Lower lobe of right lung (tissue), 2 donors: ENCODE data around the gene TMSB4X. TPM values are rescaled to one million over a fixed set of nuclear protein-coding genes. Genes with fewer than 3 reads are reported as not detected.

ENCODE experiments used
- ATAC-seq, 2 donors: fragments of 200-7000 bp; cut with Tn5 transposase; one replicate each; pipeline ENCODE4 v1.9.1; 2020 to 2022; ENCODE audit warnings: mild to moderate bottlenecking in 2 of 2, moderate library complexity in 2 of 2
- DNase-seq: peaks from one replicate; pipeline ENCODE4 v3.0.0-alpha.2; 2020
- H3K27ac ChIP-seq: fragments of 200-600 bp; one replicate; pipeline ENCODE4 v1.8.0; 2022
- H3K27me3 ChIP-seq: fragments of 200-600 bp; one replicate; pipeline ENCODE4 v1.8.0; 2022; ENCODE audit warnings: low read depth
- H3K36me3 ChIP-seq: fragments of 200-600 bp; one replicate; pipeline ENCODE4 v1.8.0; 2022; ENCODE audit warnings: mild to moderate bottlenecking
- H3K4me1 ChIP-seq: fragments of 200-600 bp; one replicate; pipeline ENCODE4 v1.8.0; 2022
- H3K4me3 ChIP-seq: fragments of 200-600 bp; one replicate; pipeline ENCODE4 v1.8.0; 2022; ENCODE audit warnings: mild to moderate bottlenecking
- H3K9me3 ChIP-seq: fragments of 200-600 bp; one replicate; pipeline ENCODE4 v1.8.0; 2022
- CTCF ChIP-seq: fragments of 200-600 bp; IDR thresholded peaks from one replicate; pipeline ENCODE4 v1.8.0; 2022; ENCODE audit warnings: antibody characterized with exemption, mild to moderate bottlenecking
- intact Hi-C: fragments of 100-400 bp; cut with DNase I; formaldehyde crosslinking; loops from one replicate; pipeline ENCODE4 v1.11.0; 2022
- long read RNA-seq: library from polyadenylated mRNA; unstranded; transcript quantifications from one replicate; pipeline ENCODE4 v2.0.0, GENCODE V29; 2021
- total RNA-seq: library from RNA; stranded (reverse); fragmentation: NEBNext Ultra II Directional; extraction: Animal tissue kit (Norgen Biotek cat#: 25700); gene quantifications from one replicate; pipeline ENCODE4 v1.2.1, GENCODE V29; 2021
- donor health status: DM: no; HTN: yes; CAD: no; lungs with severe emphysema.

Gene TMSB4X
- total RNA-seq, result 4,922 TPM
- long read RNA-seq, transcript TMSB4X-203 (2 exons, 1,702 nt), result minor isoform, 42 of 2,136 reads
- long read RNA-seq, transcript TMSB4X-204 (3 exons, 628 nt), result major isoform, 2,081 of 2,136 reads
- long read RNA-seq, partial matches to known transcripts, result 0 of 2,136 reads
- long read RNA-seq, other reads (novel, unspliced or antisense), result 13 of 2,136 reads

- peak; percentile 90 for DNase-seq
- peaks cover 17% of the 10 kb centered on the region for H3K4me1 ChIP-seq
- peak; percentile 86 to 93 for ATAC-seq
- TF ChIP-seq CTCF, result no peak
- no peaks in the 10 kb centered on the region for H3K9me3 ChIP-seq
- H3K36me3 ChIP-seq, result peaks cover 6% of the 10 kb centered on the region
- H3K27ac ChIP-seq, result peak within 1 kb of the TSS; percentile 98
- H3K27me3 ChIP-seq, result no peaks in the 10 kb centered on the region
- intact Hi-C loops, result no loop called here
- H3K4me3 ChIP-seq, result peak within 1 kb of the TSS; percentile 76
These were observed at the start of gene TMSB4X for GRCh38 chrX:12974796-12975669. Gene TMSB4X, plus strand, starts transcription at chrX:12975110.

DNA sequence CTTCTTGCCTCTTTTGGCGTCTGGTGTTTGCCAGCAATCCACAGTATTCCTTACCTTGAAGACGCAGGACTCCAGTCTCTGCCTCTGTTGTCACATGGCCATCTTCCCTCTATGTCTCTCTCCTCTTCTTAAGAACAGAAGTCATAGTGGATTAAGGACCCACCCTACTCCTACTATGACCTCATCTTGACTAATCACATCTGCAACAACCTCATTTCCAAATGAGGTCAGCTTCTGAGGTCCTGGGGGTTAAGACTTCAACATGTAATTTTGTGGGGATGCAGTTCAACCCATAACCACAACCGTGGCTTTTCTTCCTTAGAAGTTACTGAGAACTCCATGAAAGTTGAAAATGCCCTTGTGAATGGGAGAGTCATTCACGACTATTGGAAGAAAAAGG, 45.2 kb upstream of the TMSB4X start:
- Histone ChIP-seq H3K27me3 (no peaks in the 10 kb centered on the region), H3K9me3 (no peaks in the 10 kb centered on the region), H3K36me3 (no peaks in the 10 kb centered on the region), H3K27ac (no peak overlapping the region), H3K4me3 (no peak overlapping the region), H3K4me1 (no peaks in the 10 kb centered on the region)
- intact Hi-C loops, result no loop called here
- TF ChIP-seq CTCF, result no peak
- no peak for ATAC-seq
- no peak for DNase-seq

- Histone ChIP-seq H3K27ac (no peak overlapping the region), H3K27me3 (no peaks in the 10 kb centered on the region), H3K36me3 (no peaks in the 10 kb centered on the region), H3K4me3 (no peak overlapping the region), H3K9me3 (no peaks in the 10 kb centered on the region), H3K4me1 (no peaks in the 10 kb centered on the region)
- DNase-seq, result no peak
- no peak for TF ChIP-seq CTCF
- ATAC-seq, result no peak
- intact Hi-C loops, result no loop called here
These were observed 44.8 kb upstream of the TMSB4X start for GRCh38 chrX:12930150-12930549.

GRCh38 chrX:12932244-12932643, 42.7 kb upstream of the TMSB4X start:
- Histone ChIP-seq H3K27ac (no peak overlapping the region), H3K4me1 (no peaks in the 10 kb centered on the region), H3K4me3 (no peak overlapping the region), H3K27me3 (no peaks in the 10 kb centered on the region), H3K36me3 (no peaks in the 10 kb centered on the region), H3K9me3 (no peaks in the 10 kb centered on the region)
- intact Hi-C loops, result no loop called here
- TF ChIP-seq CTCF, result no peak
- ATAC-seq (no peak), DNase-seq (no peak)

DNA sequence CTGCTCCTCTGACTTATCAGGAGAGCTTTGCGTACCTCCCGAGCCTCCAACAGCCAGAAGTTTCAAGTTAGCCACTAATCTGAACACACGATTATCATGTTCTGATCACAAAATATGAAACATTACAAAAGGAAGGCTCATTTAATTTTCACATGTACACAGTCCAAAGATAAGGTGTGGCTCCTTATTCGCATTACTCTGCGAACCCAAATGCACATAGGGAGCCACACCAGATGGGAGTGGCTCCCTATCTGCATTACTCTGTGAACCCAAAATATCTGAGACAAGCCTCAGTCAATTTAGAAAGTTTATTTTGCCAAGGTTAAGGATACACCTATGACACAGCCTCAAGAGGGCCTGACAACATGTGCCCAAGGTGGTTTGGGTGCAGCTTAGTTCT, 40.1 kb upstream of the TMSB4X start:
- no peaks in the 10 kb centered on the region for H3K9me3 ChIP-seq
- DNase-seq, result no peak
- no peak overlapping the region for H3K4me3 ChIP-seq
- H3K4me1 ChIP-seq, result no peaks in the 10 kb centered on the region
- no peaks in the 10 kb centered on the region for H3K36me3 ChIP-seq
- intact Hi-C loops, result no loop called here
- no peak for ATAC-seq
- no peaks in the 10 kb centered on the region for H3K27me3 ChIP-seq
- TF ChIP-seq CTCF, result no peak
- no peak overlapping the region for H3K27ac ChIP-seq
